Memory B cell (primary cell): ENCODE results near the gene PRDM2.

Experiments used
- ATAC-seq: fragments of 150-1000 bp; cut with Tn5 transposase; 2 replicates; pipeline ENCODE4 v1.10.0; 2021; ENCODE audit warnings: low read depth, mild to moderate bottlenecking, moderate library complexity
- DNase-seq, 2 donors: peaks; one replicate each; pipeline ENCODE4 v3.0.0; 2022; ENCODE audit warnings: low spot score in 2 of 2
- H3K27ac Mint-ChIP-seq: one replicate; pipeline ENCODE4 v1.8.0; 2022; ENCODE audit warnings: mild to moderate bottlenecking, moderate library complexity, mixed read lengths
- H3K27me3 Mint-ChIP-seq: one replicate; pipeline ENCODE4 v1.8.0; 2022; ENCODE audit warnings: mixed read lengths
- H3K36me3 Mint-ChIP-seq: one replicate; pipeline ENCODE4 v1.8.0; 2022; ENCODE audit warnings: mild to moderate bottlenecking, mixed read lengths
- H3K4me1 Mint-ChIP-seq: one replicate; pipeline ENCODE4 v1.8.0; 2022; ENCODE audit warnings: mixed read lengths
- H3K4me3 Mint-ChIP-seq: one replicate; pipeline ENCODE4 v1.8.0; 2022; ENCODE audit warnings: mild to moderate bottlenecking, moderate library complexity, mixed read lengths
- H3K9me3 Mint-ChIP-seq: one replicate; pipeline ENCODE4 v1.8.0; 2022; ENCODE audit warnings: mixed read lengths

PRDM2 gene

GRCh38 chr1:13757693-13758092 lies 57.7 kb downstream of the PRDM2 start:
- peak overlapping the region; percentile 47 for H3K27ac Mint-ChIP-seq
- no peak for ATAC-seq
- H3K36me3 Mint-ChIP-seq = peaks cover 20% of the 10 kb centered on the region
- H3K4me3 Mint-ChIP-seq = no peak overlapping the region
- H3K9me3 Mint-ChIP-seq = no peaks in the 10 kb centered on the region
- peaks cover 51% of the 10 kb centered on the region for H3K4me1 Mint-ChIP-seq
- DNase-seq = no peak
- no peaks in the 10 kb centered on the region for H3K27me3 Mint-ChIP-seq

- H3K4me1 Mint-ChIP-seq = peaks cover 51% of the 10 kb centered on the region
- H3K27me3 Mint-ChIP-seq = no peaks in the 10 kb centered on the region
- ATAC-seq = peak; percentile 31
- H3K9me3 Mint-ChIP-seq = no peaks in the 10 kb centered on the region
- H3K27ac Mint-ChIP-seq = no peak overlapping the region
- no peak overlapping the region for H3K4me3 Mint-ChIP-seq
- peaks cover 11% of the 10 kb centered on the region for H3K36me3 Mint-ChIP-seq
- no peak for DNase-seq
Measured at GRCh38 chr1:13759072-13759471, 59.1 kb downstream of the PRDM2 start.

GRCh38 chr1:13760340-13760739 lies 60.4 kb downstream of the PRDM2 start:
- Mint-ChIP-seq H3K9me3 (no peaks in the 10 kb centered on the region), H3K36me3 (peaks cover 10% of the 10 kb centered on the region), H3K4me3 (no peak overlapping the region), H3K27me3 (no peaks in the 10 kb centered on the region), H3K4me1 (peaks cover 49% of the 10 kb centered on the region), H3K27ac (peak overlapping the region; percentile 93)
- ATAC-seq = no peak
- DNase-seq = no peak

GRCh38 chr1:13760921-13761320 lies 60.9 kb downstream of the PRDM2 start:
- no peaks in the 10 kb centered on the region for H3K27me3 Mint-ChIP-seq
- peaks cover 10% of the 10 kb centered on the region for H3K36me3 Mint-ChIP-seq

GRCh38 chr1:13761883-13762282 lies 61.9 kb downstream of the PRDM2 start:
- H3K4me3 Mint-ChIP-seq = no peak overlapping the region
- ATAC-seq (no peak), DNase-seq (no peak)
- H3K4me1 Mint-ChIP-seq = peaks cover 51% of the 10 kb centered on the region
- peak overlapping the region; percentile 93 for H3K27ac Mint-ChIP-seq
- H3K36me3 Mint-ChIP-seq = peaks cover 15% of the 10 kb centered on the region
- no peaks in the 10 kb centered on the region for H3K9me3 Mint-ChIP-seq
- no peaks in the 10 kb centered on the region for H3K27me3 Mint-ChIP-seq

More at GRCh38 chr1:13760921-13761320, 60.9 kb downstream of the PRDM2 start:
- H3K27ac Mint-ChIP-seq = peak overlapping the region; percentile 93
- DNase-seq = no peak
- no peak for ATAC-seq
- no peak overlapping the region for H3K4me3 Mint-ChIP-seq
- H3K9me3 Mint-ChIP-seq = no peaks in the 10 kb centered on the region
- peaks cover 49% of the 10 kb centered on the region for H3K4me1 Mint-ChIP-seq

- H3K9me3 Mint-ChIP-seq = no peaks in the 10 kb centered on the region
- peak overlapping the region; percentile 93 for H3K27ac Mint-ChIP-seq
- peaks cover 15% of the 10 kb centered on the region for H3K36me3 Mint-ChIP-seq
- DNase-seq (no peak), ATAC-seq (no peak)
- no peaks in the 10 kb centered on the region for H3K27me3 Mint-ChIP-seq
- H3K4me3 Mint-ChIP-seq = peak overlapping the region; percentile 43
- H3K4me1 Mint-ChIP-seq = peaks cover 50% of the 10 kb centered on the region
Measured at GRCh38 chr1:13762642-13763041, 62.7 kb downstream of the PRDM2 start.

- Mint-ChIP-seq H3K36me3 (peaks cover 16% of the 10 kb centered on the region), H3K9me3 (no peaks in the 10 kb centered on the region), H3K4me1 (peaks cover 50% of the 10 kb centered on the region), H3K27me3 (no peaks in the 10 kb centered on the region), H3K4me3 (no peak overlapping the region), H3K27ac (peak overlapping the region; percentile 93)
- DNase-seq (no peak), ATAC-seq (no peak)
Measured at GRCh38 chr1:13763222-13763621, 63.2 kb downstream of the PRDM2 start.

- DNase-seq (peak in 1 of 2 donors; percentile 35), ATAC-seq (peak; percentile 76)
- H3K4me1 Mint-ChIP-seq = peaks cover 55% of the 10 kb centered on the region
- peak overlapping the region; percentile 93 for H3K27ac Mint-ChIP-seq
- H3K36me3 Mint-ChIP-seq = peaks cover 19% of the 10 kb centered on the region
- peak overlapping the region; percentile 3 for H3K4me3 Mint-ChIP-seq
- H3K9me3 Mint-ChIP-seq = no peaks in the 10 kb centered on the region
- no peaks in the 10 kb centered on the region for H3K27me3 Mint-ChIP-seq
Measured at GRCh38 chr1:13763991-13764390, 64.0 kb downstream of the PRDM2 start.

- DNase-seq (no peak), ATAC-seq (peak; percentile 30)
- Mint-ChIP-seq H3K9me3 (no peaks in the 10 kb centered on the region), H3K27ac (peak overlapping the region; percentile 93), H3K27me3 (no peaks in the 10 kb centered on the region), H3K36me3 (peaks cover 20% of the 10 kb centered on the region), H3K4me1 (peaks cover 55% of the 10 kb centered on the region), H3K4me3 (no peak overlapping the region)
Measured at GRCh38 chr1:13764588-13765332, 64.8 kb downstream of the PRDM2 start.

- no peaks in the 10 kb centered on the region for H3K27me3 Mint-ChIP-seq
- no peak overlapping the region for H3K4me3 Mint-ChIP-seq
- H3K9me3 Mint-ChIP-seq = no peaks in the 10 kb centered on the region
- peak overlapping the region; percentile 91 for H3K27ac Mint-ChIP-seq
- DNase-seq (no peak), ATAC-seq (no peak)
- peaks cover 20% of the 10 kb centered on the region for H3K36me3 Mint-ChIP-seq
- H3K4me1 Mint-ChIP-seq = peaks cover 48% of the 10 kb centered on the region
Measured at GRCh38 chr1:13766592-13767564, 66.9 kb downstream of the PRDM2 start.

GRCh38 chr1:13769212-13769611 lies 69.2 kb downstream of the PRDM2 start:
- Mint-ChIP-seq H3K4me1 (peaks cover 31% of the 10 kb centered on the region), H3K36me3 (peaks cover 23% of the 10 kb centered on the region), H3K27me3 (no peaks in the 10 kb centered on the region), H3K9me3 (no peaks in the 10 kb centered on the region), H3K27ac (peak overlapping the region; percentile 87), H3K4me3 (no peak overlapping the region)
- DNase-seq (no peak), ATAC-seq (peak; percentile 26)

- H3K27me3 Mint-ChIP-seq = no peaks in the 10 kb centered on the region
- ATAC-seq (no peak), DNase-seq (no peak)
- no peak overlapping the region for H3K4me3 Mint-ChIP-seq
- peaks cover 25% of the 10 kb centered on the region for H3K36me3 Mint-ChIP-seq
- H3K27ac Mint-ChIP-seq = peak overlapping the region; percentile 87
- H3K4me1 Mint-ChIP-seq = peaks cover 29% of the 10 kb centered on the region
- no peaks in the 10 kb centered on the region for H3K9me3 Mint-ChIP-seq
Measured at GRCh38 chr1:13769830-13770229, 69.8 kb downstream of the PRDM2 start.

- Mint-ChIP-seq H3K36me3 (peaks cover 25% of the 10 kb centered on the region), H3K4me3 (no peak overlapping the region), H3K27me3 (no peaks in the 10 kb centered on the region), H3K4me1 (peaks cover 25% of the 10 kb centered on the region), H3K27ac (peak overlapping the region; percentile 3), H3K9me3 (no peaks in the 10 kb centered on the region)
- DNase-seq (no peak), ATAC-seq (no peak)
Measured at GRCh38 chr1:13770743-13771142, 70.8 kb downstream of the PRDM2 start.

- DNase-seq (no peak), ATAC-seq (no peak)
- no peaks in the 10 kb centered on the region for H3K9me3 Mint-ChIP-seq
- no peaks in the 10 kb centered on the region for H3K27me3 Mint-ChIP-seq
- peaks cover 20% of the 10 kb centered on the region for H3K36me3 Mint-ChIP-seq
- peaks cover 19% of the 10 kb centered on the region for H3K4me1 Mint-ChIP-seq
- no peak overlapping the region for H3K4me3 Mint-ChIP-seq
- peak overlapping the region; percentile 3 for H3K27ac Mint-ChIP-seq
Measured at GRCh38 chr1:13771745-13772144, 71.8 kb downstream of the PRDM2 start.
